Measurements from ENCODE around the gene ZNF785. TPM values are rescaled to one million over a fixed set of nuclear protein-coding genes. Genes with fewer than 3 reads are reported as not detected.
A peak's percentile ranks its signal among the peaks of the same experiment; 100 is the strongest.

The ZNF785 gene
- total RNA-seq, 4 donors from 2014 or later: 6.8 to 10.9 (median 7.3) TPM

DNA sequence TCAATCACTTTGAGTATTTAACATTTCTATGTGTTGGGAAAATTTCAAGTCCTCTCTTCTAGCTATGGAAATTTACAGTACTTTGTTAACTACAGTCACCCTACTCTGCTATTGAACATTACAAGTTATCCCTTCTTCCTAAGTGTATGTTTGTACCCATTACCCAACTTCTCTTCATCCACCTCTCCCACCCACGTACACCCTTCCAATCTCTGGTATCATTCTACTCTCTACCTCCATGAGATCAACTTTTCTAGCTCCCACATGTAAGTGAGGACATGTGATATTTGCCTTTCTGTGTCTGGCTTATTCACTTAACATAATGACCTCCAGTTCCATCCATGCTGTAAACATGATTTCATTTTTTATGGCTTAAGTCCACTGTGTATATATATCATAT is 10.8 kb downstream of the ZNF785 start:
- Histone ChIP-seq H3K27me3 (no peaks in the 10 kb centered on the region), H3K36me3 (peaks cover 0 to 36% (median 16%) of the 10 kb centered on the region in 4 donors), H3K9me3 (no peaks in the 10 kb centered on the region), H3K4me3 (no peak overlapping the region), H3K27ac (replicated peaks in 1 of 4) (no peak overlapping the region), H3K4me1 (peaks cover 22 to 28% (median 24%) of the 10 kb centered on the region in 4 donors)
- TF ChIP-seq CTCF (IDR thresholded peaks at IDR 0.05) (no peak), EP300 (IDR thresholded peaks at IDR 0.05) (no peak), POLR2A (IDR thresholded peaks at IDR 0.05; ENCODE audit: low read depth) (no peak), POLR2AphosphoS5 (IDR thresholded peaks at IDR 0.05) (no peak)
- intact Hi-C loops (cut with DNase I): no loop called here
- DNase-seq (ENCODE audit: extremely low spot score): no peak
- WGBS: 92% methylated on average over 1 of the region's 1 CpG

- Histone ChIP-seq H3K4me1 (peaks cover 22 to 29% (median 24%) of the 10 kb centered on the region in 4 donors), H3K27me3 (no peaks in the 10 kb centered on the region), H3K4me3 (peak within 1 kb of the TSS; percentile 87 to 95 (median 90)), H3K9me3 (no peaks in the 10 kb centered on the region), H3K27ac (replicated peaks in 1 of 4) (peak within 1 kb of the TSS; percentile 95 to 100 (median 98)), H3K36me3 (peaks cover 0 to 13% (median 3%) of the 10 kb centered on the region in 4 donors)
- TF ChIP-seq POLR2AphosphoS5 (IDR thresholded peaks at IDR 0.05): peak; percentile 82 to 86
- TF ChIP-seq POLR2A (IDR thresholded peaks at IDR 0.05; ENCODE audit: low read depth): peak; percentile 29
- no peak for TF ChIP-seq EP300 (IDR thresholded peaks at IDR 0.05)
- TF ChIP-seq CTCF (IDR thresholded peaks at IDR 0.05): no peak
- peak; percentile 99 for DNase-seq (ENCODE audit: extremely low spot score)
- intact Hi-C loops (cut with DNase I): no loop called here
- WGBS: 0% methylated on average over 24 of the region's 67 CpGs
Observed at GRCh38 chr16:30571445-30572322, 13.8 kb downstream of the ZNF785 start, which contains the start of gene ZNF688. Gene ZNF688, minus strand, starts transcription at chr16:30571714. Its CDS starts 85 bp downstream, at chr16:30571629.

DNA sequence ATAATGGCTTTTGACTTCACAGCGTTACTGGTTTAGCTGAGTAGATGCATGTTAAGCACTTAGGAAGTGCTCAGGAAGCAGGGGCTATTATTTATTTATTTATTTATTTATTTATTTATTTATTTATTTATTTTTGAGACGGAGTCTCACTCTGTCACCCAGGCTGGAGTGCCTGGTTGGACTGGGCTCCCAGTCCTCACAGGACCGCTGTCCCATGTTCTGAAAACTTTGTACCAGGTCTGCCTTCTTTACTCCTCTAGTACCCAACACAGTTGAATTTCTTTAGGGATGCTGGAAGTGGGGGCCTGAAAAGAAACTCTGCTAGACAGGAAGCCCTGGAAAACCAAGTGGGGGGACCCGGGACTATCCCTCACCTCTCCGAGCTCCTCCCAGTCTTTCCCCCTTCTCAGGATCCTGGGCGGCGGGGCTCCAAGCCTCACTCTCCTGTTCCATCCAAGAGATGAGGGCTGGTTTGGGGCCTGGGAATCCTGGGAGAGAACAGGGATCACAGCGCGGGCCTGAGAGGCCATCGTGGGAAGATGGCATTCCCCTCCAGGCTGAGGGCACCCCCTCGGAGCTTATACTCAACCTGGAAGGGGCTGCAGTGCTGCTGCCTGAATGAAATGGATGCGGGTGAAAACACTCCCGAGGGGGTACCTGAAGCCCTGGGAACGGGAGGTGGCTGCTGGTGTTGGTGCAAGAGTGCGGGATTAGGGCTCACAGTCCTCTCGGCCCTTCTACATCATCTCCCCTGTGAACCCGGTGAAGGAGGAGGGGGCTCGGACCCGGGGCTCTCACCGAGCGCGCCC is 14.7 kb downstream of the ZNF785 start:
- H3K27me3 ChIP-seq: no peaks in the 10 kb centered on the region
- peaks cover 22 to 29% (median 24%) of the 10 kb centered on the region in 4 donors for H3K4me1 ChIP-seq
- peaks cover 0 to 10% (median 3%) of the 10 kb centered on the region in 4 donors for H3K36me3 ChIP-seq
- peak overlapping the region; percentile 87 to 95 (median 90) for H3K4me3 ChIP-seq
- 16% methylated on average over 11 of the region's 22 CpGs for whole genome bisulfite sequencing
- H3K9me3 ChIP-seq: no peaks in the 10 kb centered on the region
- H3K27ac ChIP-seq (replicated peaks in 1 of 4): peak overlapping the region; percentile 95 to 100 (median 98)
- no peak for DNase-seq (ENCODE audit: extremely low spot score)
- no peak for TF ChIP-seq EP300 (IDR thresholded peaks at IDR 0.05)
- no peak for TF ChIP-seq CTCF (IDR thresholded peaks at IDR 0.05)
- TF ChIP-seq POLR2A (IDR thresholded peaks at IDR 0.05; ENCODE audit: low read depth): no peak
- TF ChIP-seq POLR2AphosphoS5 (IDR thresholded peaks at IDR 0.05): no peak
- intact Hi-C loops (cut with DNase I): no loop called here

- Histone ChIP-seq H3K27me3 (no peaks in the 10 kb centered on the region), H3K9me3 (no peaks in the 10 kb centered on the region), H3K4me3 (peak overlapping the region; percentile 87 to 95 (median 90)), H3K27ac (replicated peaks in 1 of 4) (peak overlapping the region; percentile 95 to 100 (median 98)), H3K36me3 (peaks cover 0 to 10% (median 3%) of the 10 kb centered on the region in 4 donors), H3K4me1 (peaks cover 22 to 29% (median 24%) of the 10 kb centered on the region in 4 donors)
- intact Hi-C loops (cut with DNase I): no loop called here
- 87% methylated on average over 23 of the region's 44 CpGs for WGBS
- TF ChIP-seq POLR2AphosphoS5 (IDR thresholded peaks at IDR 0.05) (no peak), POLR2A (IDR thresholded peaks at IDR 0.05; ENCODE audit: low read depth) (no peak), EP300 (IDR thresholded peaks at IDR 0.05) (no peak), CTCF (IDR thresholded peaks at IDR 0.05) (no peak)
- no peak for DNase-seq (ENCODE audit: extremely low spot score)
Observed at GRCh38 chr16:30569746-30570635, 15.5 kb downstream of the ZNF785 start.

Measured in esophagus muscularis mucosa (tissue), 4 donors.